Right ventricle myocardium superior (tissue), 1 donor: Measurements from ENCODE around the gene GRM4. TPM values are rescaled to one million over a fixed set of nuclear protein-coding genes. Genes with fewer than 3 reads are reported as not detected.
"Not testable (repeated sequence)": the region's sequence is repeated elsewhere in the genome, so short reads cannot be mapped to it uniquely, and the experiment has no call there.

ENCODE experiments used
- ATAC-seq: fragments of 200-7000 bp; cut with Tn5 transposase; one replicate; pipeline ENCODE4 v1.9.1; 2020; ENCODE audit warnings: mild to moderate bottlenecking; ENCODE audit not compliant: poor library complexity
- DNase-seq: peaks from one replicate; pipeline ENCODE4 v3.0.0-alpha.2; 2020
- intact Hi-C: fragments of 100-400 bp; cut with DNase I; formaldehyde crosslinking; loops from one replicate; pipeline ENCODE4 v1.11.2; 2022
- total RNA-seq: library from RNA; stranded (reverse); fragmentation: NEBNext Ultra II Directional; extraction: Animal tissue kit (Norgen Biotek cat#: 25700); gene quantifications from one replicate; pipeline ENCODE4 v1.2.1, GENCODE V29; 2021
- donor health status: DM: no; HTN: yes; CAD: no; lungs with severe emphysema.

GRM4 gene
- total RNA-seq, 1 donor from 2014 or later = not detected

- DNase-seq (no peak), ATAC-seq (no peak)
- intact Hi-C loops = loop anchor here (5.0 kb wide), 1 partner anchor 95 kb away; no protein-coding TSS in a partner anchor
Measured at GRCh38 chr6:34057191-34057590, 88.7 kb downstream of the GRM4 start.

- peak; percentile 80 for ATAC-seq
- peak; percentile 81 for DNase-seq
- intact Hi-C loops = loop anchor here (5.0 kb wide), 1 partner anchor 96 kb away; no protein-coding TSS in a partner anchor
Measured at GRCh38 chr6:34056305-34057108, 89.4 kb downstream of the GRM4 start.

DNA sequence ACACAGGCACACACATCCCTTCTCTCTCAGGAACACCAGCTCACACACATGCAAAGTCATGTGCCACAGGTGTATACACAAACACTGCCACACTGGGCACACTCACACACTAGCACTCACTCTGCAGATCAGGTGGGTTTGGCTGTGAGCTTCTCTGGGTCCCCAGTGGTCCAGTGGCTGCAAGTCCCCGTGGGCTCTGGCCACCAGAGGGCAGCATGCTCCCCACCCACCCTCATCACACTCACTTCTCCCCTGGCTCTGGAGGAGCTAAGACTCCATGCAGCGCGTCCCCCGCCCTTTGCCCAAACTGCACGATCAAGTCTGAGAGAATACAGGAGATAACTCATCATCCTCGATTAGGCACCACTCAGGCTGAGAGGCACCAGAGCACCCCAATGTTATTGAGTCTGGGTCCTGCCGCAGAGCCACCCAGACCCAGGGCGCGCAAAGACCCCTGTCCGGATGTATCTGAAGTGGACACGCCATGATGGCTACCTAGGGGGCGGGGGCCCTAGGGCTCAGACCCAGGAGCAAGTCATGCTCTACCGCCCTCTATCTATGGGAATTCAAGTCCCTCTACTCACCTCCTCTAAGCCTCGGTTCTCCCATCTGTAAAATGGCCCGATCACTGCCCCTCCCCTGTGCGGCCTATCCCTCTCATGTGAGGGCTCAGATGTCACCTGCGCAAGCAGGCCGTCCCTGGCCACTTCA lies 90.5 kb downstream of the GRM4 start:
- DNase-seq (peak; percentile 70), ATAC-seq (peak; percentile 72)
- intact Hi-C loops = loop anchor here (5.0 kb wide), 1 partner anchor 97 kb away; no protein-coding TSS in a partner anchor

GRCh38 chr6:34053721-34054120 lies 92.2 kb downstream of the GRM4 start:
- intact Hi-C loops = no loop called here
- ATAC-seq = no peak
- DNase-seq = no peak

DNA sequence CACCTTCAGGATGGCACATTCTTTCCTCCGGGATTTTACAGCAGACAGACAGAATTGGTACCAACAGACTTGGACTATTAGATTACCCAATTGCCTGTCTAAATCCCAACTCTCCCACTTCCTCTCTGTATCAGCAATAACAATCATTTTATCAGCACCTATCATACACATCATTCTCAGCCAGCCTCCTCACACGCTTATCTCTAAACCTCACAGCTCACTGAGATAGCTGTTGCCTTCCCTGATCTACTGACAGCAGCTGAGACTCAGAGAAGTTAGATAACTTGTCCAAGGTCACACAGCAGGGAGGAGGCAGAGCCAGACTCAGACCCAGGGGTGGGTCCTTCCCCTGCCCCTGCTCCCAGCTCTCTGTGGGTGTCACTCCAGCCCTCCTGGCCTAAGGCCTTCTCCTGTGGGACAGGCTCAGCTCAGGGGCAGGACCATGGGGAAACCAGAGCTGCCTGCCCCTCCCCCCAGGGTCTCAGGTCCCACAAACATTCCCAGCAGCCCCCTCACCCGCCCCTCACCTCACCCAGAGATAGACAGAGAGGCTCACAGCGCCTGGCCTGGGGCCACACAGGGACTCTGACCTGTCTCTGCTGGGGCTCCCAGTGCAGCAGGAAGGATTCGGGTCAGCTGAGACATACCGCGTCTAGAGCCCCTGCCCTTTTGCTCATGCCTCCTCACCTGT lies 92.8 kb downstream of the GRM4 start:
- ATAC-seq = no peak
- intact Hi-C loops = no loop called here

DNA sequence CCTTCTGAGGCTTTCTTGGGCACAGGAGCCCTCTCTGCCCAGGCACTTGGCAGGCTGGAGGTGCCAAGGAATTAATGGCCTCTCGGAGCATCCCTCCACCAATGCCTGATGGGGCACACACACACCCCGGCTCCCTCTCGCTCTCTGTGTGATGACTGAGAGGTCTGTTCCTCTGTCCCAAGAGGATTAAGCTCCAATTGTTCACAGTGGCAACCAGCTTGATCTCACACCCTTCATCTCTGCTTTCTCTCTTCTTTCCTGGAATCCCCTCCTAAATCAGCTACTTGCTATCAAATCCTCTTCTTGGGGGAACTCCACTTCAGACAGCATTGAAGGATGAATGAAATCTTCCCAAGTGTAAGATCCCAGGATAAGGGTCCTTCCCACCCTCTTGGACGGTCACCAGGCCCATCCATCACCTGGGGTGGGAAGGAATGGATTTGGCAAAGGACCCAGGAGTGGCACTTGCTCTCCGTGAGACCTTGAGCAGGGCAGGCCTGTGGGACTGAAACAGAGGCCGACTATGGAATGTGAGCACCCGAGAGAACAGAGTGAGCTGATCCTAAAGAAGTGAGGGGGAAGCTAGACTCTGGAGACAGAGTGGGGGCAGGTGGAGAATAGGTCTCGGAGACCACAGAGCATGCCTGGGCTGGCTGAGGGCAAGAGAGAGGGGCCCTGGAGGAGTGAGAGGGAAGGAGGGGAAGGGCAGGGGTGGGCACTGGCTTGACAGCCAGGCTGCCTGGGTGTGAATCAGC lies 93.6 kb downstream of the GRM4 start:
- intact Hi-C loops = no loop called here
- DNase-seq (no peak), ATAC-seq (no peak)

More for the DNA sequence above, 92.8 kb downstream of the GRM4 start:
- no peak for DNase-seq

DNA sequence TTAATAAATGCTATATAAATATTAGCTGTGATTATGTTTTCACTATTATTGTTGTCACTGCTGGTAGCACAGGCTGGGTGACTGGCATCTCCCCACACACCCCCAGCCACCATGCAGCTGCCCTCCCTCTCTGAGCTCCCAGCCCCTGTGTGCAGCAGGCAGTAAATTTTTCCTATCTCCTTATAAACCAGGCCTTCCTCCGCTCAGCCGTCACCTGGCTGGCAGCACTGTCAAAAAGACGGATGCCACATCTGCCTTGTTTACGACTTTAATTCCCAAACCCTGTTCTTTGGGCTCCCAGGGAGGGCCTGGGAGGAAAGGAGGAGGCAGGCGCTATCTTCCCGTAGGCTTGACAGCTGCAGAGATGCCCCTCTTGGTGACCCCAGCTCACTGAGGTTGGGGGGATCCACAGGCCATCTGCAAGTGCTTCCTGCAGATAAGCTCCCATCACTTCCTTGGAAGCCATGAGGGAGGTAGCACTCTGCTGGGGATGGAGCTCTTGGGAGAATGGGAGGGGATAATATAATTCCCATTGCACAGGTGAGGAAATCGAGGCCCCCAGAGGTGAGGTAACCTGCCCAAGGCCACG lies 94.5 kb downstream of the GRM4 start:
- DNase-seq (no peak), ATAC-seq (no peak)
- intact Hi-C loops = no loop called here

DNA sequence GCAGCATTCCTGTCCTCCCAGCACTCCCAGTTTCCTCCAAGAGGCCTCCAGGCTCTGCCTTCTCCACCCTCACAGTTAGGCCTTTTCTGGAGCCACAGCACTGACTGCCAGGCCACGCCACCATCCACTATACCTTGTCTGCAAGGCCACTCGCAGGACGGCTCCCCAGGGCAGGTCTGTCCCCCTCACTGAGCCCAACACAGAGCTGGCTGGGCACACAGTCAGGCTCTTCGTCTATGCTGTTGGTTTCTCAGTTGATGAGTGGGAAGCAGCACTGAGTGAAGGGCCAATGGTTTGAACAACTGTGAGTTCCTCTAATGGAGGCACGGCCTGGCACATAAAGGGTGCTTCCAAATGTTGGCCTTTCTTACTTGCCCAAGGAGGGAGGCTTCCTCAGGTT lies 95.2 kb downstream of the GRM4 start:
- no peak for DNase-seq
- ATAC-seq = no peak
- intact Hi-C loops = no loop called here

GRCh38 chr6:34049395-34050342 lies 96.2 kb downstream of the GRM4 start:
- ATAC-seq (no peak), DNase-seq (no peak)
- intact Hi-C loops = no loop called here

GRCh38 chr6:34047913-34048867 lies 97.7 kb downstream of the GRM4 start:
- ATAC-seq = no peak
- no peak for DNase-seq
- intact Hi-C loops = no loop called here

DNA sequence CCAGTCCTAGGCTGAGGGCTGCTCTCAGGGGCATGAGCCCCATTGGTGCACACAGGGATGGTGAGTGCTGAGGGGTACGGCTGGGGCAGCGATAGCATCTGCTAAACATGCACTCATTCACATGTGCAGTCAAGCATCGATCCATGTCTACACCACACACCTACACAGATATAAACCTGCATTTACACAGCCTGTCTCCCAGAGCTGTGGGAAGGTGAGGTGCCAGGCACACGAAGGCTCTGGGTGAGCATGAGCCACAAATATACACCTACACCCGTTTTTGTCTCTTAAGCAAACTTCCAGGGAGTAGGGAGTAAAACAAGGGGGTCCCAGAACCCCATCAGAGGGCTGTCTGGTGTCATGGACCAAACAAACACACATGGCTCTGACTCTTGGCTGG lies 99.3 kb downstream of the GRM4 start:
- no peak for ATAC-seq
- intact Hi-C loops = no loop called here
- DNase-seq = no peak

GRCh38 chr6:34045771-34046170 lies 100.1 kb downstream of the GRM4 start:
- intact Hi-C loops = no loop called here
- no peak for ATAC-seq
- DNase-seq = no peak

DNA sequence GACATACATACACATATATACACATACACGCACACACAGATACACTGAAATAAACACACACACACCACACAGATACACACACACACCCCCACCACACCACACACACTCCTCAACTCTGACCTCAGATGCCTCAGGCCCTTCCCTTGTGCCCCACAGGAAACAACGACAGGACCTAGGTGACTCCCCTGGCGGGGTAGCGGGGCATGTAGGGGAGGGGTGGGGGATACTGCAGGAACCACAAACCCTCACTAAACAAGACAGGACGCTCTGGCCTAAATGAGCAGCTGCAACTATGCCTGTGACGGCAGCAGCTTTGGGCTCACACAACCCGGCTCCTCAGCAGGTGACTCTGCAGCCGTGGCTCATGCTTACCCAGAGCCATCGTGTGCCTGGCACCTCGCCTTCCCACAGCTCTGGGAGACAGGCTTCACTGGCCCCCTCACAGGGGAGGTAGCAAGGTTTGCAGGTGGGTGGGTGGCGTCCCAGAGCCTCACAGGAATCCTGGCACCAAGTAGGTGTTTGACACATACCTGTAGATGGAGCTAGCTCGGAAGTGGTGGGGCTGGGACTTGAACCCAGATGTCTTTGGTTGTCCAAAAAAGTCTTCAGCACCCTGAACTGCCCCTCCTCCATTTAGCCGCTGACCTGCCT lies 100.8 kb downstream of the GRM4 start:
- ATAC-seq = no peak
- intact Hi-C loops = no loop called here
- DNase-seq = no peak

- intact Hi-C loops = no loop called here
- ATAC-seq (no peak), DNase-seq (no peak)
Measured at GRCh38 chr6:34043359-34043758, 102.5 kb downstream of the GRM4 start.

DNA sequence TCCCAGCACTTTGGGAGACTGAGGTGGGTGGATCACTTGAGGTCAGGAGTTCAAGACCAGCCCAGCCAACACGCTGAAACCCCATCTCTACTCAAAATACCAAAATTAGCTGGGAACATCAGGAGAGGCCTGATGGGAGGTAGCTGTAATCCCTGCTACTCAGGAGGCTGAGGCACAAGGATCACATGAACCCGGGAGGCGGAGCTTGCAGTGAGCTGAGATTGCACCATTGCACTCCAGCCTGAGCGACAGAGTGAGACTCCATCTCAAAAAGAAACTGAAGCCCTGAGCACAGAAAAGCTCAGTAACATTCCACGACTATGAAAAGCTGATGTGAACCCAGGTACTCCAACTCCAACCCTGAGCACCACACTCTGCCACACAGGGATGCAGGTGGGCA lies 103.9 kb downstream of the GRM4 start:
- ATAC-seq, intact Hi-C loops, DNase-seq: not testable (repeated sequence)

DNA sequence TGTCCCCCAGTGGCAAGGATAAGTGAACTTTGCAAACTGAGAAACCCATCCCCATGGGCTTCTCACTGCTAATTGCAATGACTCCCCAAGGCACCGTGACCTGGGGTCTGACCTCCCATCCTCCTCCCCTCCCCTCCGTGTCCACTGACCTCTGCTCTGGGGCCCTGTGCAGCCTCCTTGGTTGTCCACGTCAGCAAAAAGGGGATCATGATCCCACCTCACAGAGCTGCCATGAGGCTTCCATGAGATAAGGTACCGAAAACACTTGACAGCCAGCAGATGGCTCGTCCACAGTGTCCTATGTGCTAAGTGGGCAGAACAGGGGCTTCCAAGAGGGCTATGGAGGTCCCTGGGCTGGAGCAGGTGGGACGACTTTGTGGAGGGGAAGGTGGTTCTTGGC lies 104.5 kb downstream of the GRM4 start:
- no peak for DNase-seq
- ATAC-seq = no peak
- intact Hi-C loops = no loop called here
